Loucy (cell line): Measurements from ENCODE around the gene GSG1.
A peak's percentile ranks its signal among the peaks of the same experiment; 100 is the strongest.

ENCODE experiments used
- CTCF ChIP-seq: fragments of 200-600 bp; sonication (generic); conservative IDR thresholded peaks from 2 replicates; pipeline ENCODE4 v1.5.1; 2014; ENCODE audit warnings: mild to moderate bottlenecking, antibody characterized with exemption, low read length
- EZH2phosphoT487 ChIP-seq: fragments of 200-600 bp; IDR thresholded peaks from 2 replicates; pipeline ENCODE4 v1.6.1; 2018; ENCODE audit warnings: antibody characterized with exemption, mild to moderate bottlenecking, moderate library complexity, borderline replicate concordance

- TF ChIP-seq CTCF (peak; percentile 35), EZH2phosphoT487 (no peak)
Observed at GRCh38 chr12:13044002-13044905, 59.2 kb downstream of the GSG1 start, which contains the start of gene FAM234B.
